ENCODE data around the gene BAMBI.

- TF ChIP-seq NFE2L2 (conservative IDR thresholded peaks at IDR 0.05; ENCODE audit: low read length) (no peak), EHF (CRISPR knock-in tag; IDR thresholded peaks at IDR 0.05) (no peak), PHF8 (IDR thresholded peaks at IDR 0.05; ENCODE audit: borderline replicate concordance, low read depth) (no peak), JUN (IDR thresholded peaks at IDR 0.05) (no peak), CBX2 (IDR thresholded peaks at IDR 0.05; ENCODE audit: borderline replicate concordance, low read depth) (no peak), REST (IDR thresholded peaks at IDR 0.05) (no peak), HOXA7 (CRISPR knock-in tag; IDR thresholded peaks at IDR 0.05) (no peak), SREBF2 (IDR thresholded peaks at IDR 0.05) (no peak)
- TF ChIP-seq, protein P1, sequence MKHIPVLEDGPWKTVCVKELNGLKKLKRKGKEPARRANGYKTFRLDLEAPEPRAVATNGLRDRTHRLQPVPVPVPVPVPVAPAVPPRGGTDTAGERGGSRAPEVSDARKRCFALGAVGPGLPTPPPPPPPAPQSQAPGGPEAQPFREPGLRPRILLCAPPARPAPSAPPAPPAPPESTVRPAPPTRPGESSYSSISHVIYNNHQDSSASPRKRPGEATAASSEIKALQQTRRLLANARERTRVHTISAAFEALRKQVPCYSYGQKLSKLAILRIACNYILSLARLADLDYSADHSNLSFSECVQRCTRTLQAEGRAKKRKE (CRISPR knock-in tag; IDR thresholded peaks at IDR 0.05; ENCODE audit: low read depth), result no peak
- TF ChIP-seq, protein P2, sequence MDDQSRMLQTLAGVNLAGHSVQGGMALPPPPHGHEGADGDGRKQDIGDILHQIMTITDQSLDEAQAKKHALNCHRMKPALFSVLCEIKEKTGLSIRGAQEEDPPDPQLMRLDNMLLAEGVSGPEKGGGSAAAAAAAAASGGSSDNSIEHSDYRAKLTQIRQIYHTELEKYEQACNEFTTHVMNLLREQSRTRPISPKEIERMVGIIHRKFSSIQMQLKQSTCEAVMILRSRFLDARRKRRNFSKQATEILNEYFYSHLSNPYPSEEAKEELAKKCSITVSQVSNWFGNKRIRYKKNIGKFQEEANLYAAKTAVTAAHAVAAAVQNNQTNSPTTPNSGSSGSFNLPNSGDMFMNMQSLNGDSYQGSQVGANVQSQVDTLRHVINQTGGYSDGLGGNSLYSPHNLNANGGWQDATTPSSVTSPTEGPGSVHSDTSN (IDR thresholded peaks at IDR 0.05), result no peak
- TF ChIP-seq, protein P3, sequence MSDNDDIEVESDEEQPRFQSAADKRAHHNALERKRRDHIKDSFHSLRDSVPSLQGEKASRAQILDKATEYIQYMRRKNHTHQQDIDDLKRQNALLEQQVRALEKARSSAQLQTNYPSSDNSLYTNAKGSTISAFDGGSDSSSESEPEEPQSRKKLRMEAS (IDR thresholded peaks at IDR 0.05), result no peak
- TF ChIP-seq, protein P4, sequence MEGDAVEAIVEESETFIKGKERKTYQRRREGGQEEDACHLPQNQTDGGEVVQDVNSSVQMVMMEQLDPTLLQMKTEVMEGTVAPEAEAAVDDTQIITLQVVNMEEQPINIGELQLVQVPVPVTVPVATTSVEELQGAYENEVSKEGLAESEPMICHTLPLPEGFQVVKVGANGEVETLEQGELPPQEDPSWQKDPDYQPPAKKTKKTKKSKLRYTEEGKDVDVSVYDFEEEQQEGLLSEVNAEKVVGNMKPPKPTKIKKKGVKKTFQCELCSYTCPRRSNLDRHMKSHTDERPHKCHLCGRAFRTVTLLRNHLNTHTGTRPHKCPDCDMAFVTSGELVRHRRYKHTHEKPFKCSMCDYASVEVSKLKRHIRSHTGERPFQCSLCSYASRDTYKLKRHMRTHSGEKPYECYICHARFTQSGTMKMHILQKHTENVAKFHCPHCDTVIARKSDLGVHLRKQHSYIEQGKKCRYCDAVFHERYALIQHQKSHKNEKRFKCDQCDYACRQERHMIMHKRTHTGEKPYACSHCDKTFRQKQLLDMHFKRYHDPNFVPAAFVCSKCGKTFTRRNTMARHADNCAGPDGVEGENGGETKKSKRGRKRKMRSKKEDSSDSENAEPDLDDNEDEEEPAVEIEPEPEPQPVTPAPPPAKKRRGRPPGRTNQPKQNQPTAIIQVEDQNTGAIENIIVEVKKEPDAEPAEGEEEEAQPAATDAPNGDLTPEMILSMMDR (IDR thresholded peaks at IDR 0.05), result no peak
These were observed 44.1 kb downstream of the BAMBI start for GRCh38 chr10:28721318-28721951.

All from A549 (cell line).